Measurements from ENCODE around the gene UQCC2. TPM values are rescaled to one million over a fixed set of nuclear protein-coding genes. Genes with fewer than 3 reads are reported as not detected.

Gene UQCC2
- total RNA-seq, 1 experiment from 2014 or later = 48.9 TPM

DNA sequence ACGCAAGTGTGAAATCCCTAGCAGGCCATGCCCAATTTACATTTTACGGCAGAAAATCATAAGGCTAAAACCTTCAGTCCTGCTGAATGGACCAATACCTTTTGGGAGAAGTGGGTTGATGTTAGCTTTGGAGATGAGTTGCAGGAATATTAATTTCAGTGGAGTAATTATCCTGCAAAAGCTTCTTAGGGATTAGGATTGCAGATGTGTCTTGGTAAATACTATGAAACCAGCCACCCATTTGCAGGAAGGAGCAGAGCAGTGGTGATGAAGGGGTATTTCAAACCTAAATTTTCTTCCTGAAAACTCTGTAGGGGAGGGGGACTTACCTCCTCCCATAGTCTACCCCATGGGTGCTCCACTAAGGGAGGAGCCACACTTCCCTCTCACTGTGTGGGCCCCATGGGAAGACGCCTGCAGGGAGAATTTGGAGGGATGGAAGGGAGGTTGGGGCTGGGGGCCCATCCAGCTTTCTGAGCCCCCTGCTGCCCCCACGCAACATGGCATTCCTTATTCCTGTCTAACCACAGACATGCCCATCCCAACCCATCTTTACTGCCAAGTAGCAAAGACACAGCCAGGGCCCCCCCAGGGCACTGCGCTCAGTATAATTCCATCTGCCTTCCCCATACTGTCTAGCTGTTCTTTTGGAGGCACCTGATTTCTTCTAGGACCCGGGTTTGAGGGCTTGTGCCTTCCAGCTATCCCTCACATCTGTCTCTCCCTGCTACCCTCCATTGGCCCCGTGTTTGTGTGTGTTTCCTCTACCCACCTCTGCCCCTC lies 14.6 kb upstream of the UQCC2 start:
- Histone ChIP-seq H3K4me3 (ENCODE audit: low read length) (no peak overlapping the region), H4K20me1 (ENCODE audit: insufficient read depth, low read depth, low read length) (peaks cover 9% of the 10 kb centered on the region; the same call in 1 of the 2 replicates), H3K9me2 (replicated peaks; ENCODE audit: insufficient read depth, low read length) (no peaks in the 10 kb centered on the region), H3K4me2 (ENCODE audit: low read depth, low read length, poor library complexity, severe bottlenecking) (no peak overlapping the region), H2AFZ (ENCODE audit: low read length) (no peak overlapping the region), H3K79me2 (ENCODE audit: low read length) (no peaks in the 10 kb centered on the region), H3K4me1 (ENCODE audit: low read length) (peaks cover 19% of the 10 kb centered on the region), H3K27me3 (ENCODE audit: low read length) (no peaks in the 10 kb centered on the region), H3K36me3 (ENCODE audit: insufficient read depth, low read length) (no peaks in the 10 kb centered on the region), H3K27ac (ENCODE audit: low read length) (no peak overlapping the region), H3K9me3 (ENCODE audit: low read length) (no peaks in the 10 kb centered on the region), H3K9ac (ENCODE audit: low read length) (no peak overlapping the region)
- no peak for DNase-seq

DNA sequence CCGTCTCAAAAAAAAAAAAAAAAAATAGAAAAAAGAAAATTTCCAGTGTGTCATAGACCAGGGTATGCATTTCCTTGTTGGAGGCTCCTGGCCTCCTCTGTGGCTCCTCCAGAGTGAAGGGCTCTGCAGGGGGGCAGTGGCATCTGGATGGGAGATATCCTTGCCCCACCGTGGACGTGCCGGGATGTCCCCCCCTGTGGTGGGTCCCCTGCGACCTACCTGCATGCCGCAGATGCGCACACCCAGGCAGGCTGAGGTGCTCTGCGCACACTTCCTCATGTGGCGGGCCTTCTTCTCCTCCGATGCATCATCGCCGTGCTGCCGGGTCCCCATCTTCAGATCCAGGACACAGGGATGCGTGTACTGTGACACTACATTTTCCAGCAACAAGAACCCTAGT lies 13.7 kb upstream of the UQCC2 start:
- Histone ChIP-seq H4K20me1 (ENCODE audit: insufficient read depth, low read depth, low read length) (peaks cover 14% of the 10 kb centered on the region; the same call in 1 of the 2 replicates), H3K4me3 (ENCODE audit: low read length) (no peak overlapping the region), H3K4me2 (ENCODE audit: low read depth, low read length, poor library complexity, severe bottlenecking) (no peak overlapping the region), H3K4me1 (ENCODE audit: low read length) (peaks cover 25% of the 10 kb centered on the region), H2AFZ (ENCODE audit: low read length) (no peak overlapping the region), H3K9ac (ENCODE audit: low read length) (no peak overlapping the region), H3K79me2 (ENCODE audit: low read length) (no peaks in the 10 kb centered on the region), H3K27ac (ENCODE audit: low read length) (no peak overlapping the region), H3K9me2 (replicated peaks; ENCODE audit: insufficient read depth, low read length) (no peaks in the 10 kb centered on the region), H3K27me3 (ENCODE audit: low read length) (no peaks in the 10 kb centered on the region), H3K9me3 (ENCODE audit: low read length) (no peaks in the 10 kb centered on the region), H3K36me3 (ENCODE audit: insufficient read depth, low read length) (no peaks in the 10 kb centered on the region)
- no peak for DNase-seq

DNA sequence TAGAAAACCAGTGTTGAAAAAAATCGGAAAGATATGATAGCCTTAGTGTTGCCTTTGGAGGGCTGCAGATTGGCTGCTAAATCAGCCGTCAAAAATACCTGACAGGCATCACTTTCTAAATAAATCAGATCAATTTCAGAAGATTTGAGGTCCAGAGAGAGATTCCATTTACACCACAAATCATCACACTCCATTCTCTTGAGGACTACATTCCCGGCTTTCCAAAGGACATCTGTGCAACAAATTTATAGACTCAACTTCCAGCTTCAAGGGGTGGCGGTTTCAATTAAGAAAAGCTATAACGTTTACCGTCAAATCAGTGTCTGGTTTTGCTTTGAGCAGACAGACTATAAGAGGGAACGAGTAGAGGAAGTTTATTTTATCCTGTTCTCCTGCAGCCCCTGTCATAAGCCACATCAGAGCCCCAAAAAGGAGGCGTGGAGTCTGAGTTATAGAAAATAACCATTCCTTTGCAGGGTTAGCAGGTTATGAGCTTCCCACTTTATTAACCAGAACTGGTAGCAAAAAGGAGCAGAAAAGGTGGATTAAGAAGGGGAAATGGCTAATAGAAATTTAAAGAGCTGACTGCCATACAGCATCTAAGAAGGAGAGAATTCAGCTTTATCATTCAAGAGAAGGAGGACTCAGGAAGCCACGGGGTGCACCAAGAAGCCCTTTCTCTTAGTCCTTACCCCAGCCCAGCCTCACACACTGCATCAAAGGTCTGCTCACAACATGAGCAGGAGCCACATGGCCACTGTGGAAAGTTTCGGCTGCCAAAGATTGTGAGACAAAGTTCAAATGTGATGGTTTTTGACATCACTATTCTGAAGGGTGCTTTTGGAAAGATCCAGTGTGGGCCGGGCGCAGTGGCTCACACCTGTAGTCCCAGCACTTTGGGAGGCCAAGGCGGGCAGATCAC lies 12.9 kb upstream of the UQCC2 start:
- H3K4me3 ChIP-seq (ENCODE audit: low read length) = no peak overlapping the region

DNA sequence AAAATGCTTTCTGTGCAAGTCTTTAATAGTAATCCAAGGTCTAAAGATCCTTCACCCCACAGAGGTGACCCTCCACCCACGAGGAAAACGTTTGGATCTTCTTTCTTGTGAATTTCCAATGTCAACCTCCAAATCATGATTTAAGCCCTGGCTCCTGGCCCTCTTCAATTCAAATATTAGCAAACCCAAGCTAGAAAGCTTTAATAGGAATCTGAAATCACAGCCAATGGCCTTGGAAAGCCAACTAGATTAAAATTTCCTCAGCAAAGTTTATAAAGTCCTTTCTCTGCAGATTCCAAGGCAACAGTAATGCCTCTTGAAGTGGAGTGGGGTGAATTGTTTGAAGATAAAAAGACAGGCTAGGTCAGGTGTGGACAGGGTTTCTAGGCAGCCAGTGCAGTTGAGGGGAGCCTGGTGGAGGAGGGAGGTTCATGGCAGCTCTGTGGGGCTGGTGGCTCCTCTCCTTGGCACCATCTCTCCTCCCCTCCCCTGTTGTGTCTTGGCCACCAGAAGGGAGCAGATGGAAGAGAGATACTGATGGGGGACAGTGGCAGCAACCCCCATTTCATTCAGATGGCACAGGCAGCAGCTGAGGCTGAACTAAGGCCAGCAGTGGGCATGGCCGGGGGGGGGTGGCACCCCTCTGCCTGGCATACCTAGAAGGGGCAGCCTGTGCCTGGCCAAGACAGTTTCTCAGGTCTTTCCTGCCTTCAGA lies 12.0 kb upstream of the UQCC2 start:
- Histone ChIP-seq H3K4me2 (ENCODE audit: low read depth, low read length, poor library complexity, severe bottlenecking) (no peak overlapping the region), H3K36me3 (ENCODE audit: insufficient read depth, low read length) (no peaks in the 10 kb centered on the region), H3K27ac (ENCODE audit: low read length) (no peak overlapping the region), H3K9ac (ENCODE audit: low read length) (no peak overlapping the region), H4K20me1 (ENCODE audit: insufficient read depth, low read depth, low read length) (peaks cover 14% of the 10 kb centered on the region; the same call in 1 of the 2 replicates), H3K27me3 (ENCODE audit: low read length) (no peaks in the 10 kb centered on the region), H2AFZ (ENCODE audit: low read length) (no peak overlapping the region), H3K4me3 (ENCODE audit: low read length) (no peak overlapping the region), H3K79me2 (ENCODE audit: low read length) (no peaks in the 10 kb centered on the region), H3K9me3 (ENCODE audit: low read length) (no peaks in the 10 kb centered on the region), H3K9me2 (replicated peaks; ENCODE audit: insufficient read depth, low read length) (no peaks in the 10 kb centered on the region), H3K4me1 (ENCODE audit: low read length) (peaks cover 25% of the 10 kb centered on the region)
- DNase-seq = no peak

More for the DNA sequence above, 12.9 kb upstream of the UQCC2 start:
- Histone ChIP-seq H2AFZ (ENCODE audit: low read length) (no peak overlapping the region), H3K79me2 (ENCODE audit: low read length) (no peaks in the 10 kb centered on the region), H3K4me1 (ENCODE audit: low read length) (peaks cover 25% of the 10 kb centered on the region), H3K36me3 (ENCODE audit: insufficient read depth, low read length) (no peaks in the 10 kb centered on the region), H3K27me3 (ENCODE audit: low read length) (no peaks in the 10 kb centered on the region), H3K9me2 (replicated peaks; ENCODE audit: insufficient read depth, low read length) (no peaks in the 10 kb centered on the region), H3K4me2 (ENCODE audit: low read depth, low read length, poor library complexity, severe bottlenecking) (no peak overlapping the region), H4K20me1 (ENCODE audit: insufficient read depth, low read depth, low read length) (peaks cover 14% of the 10 kb centered on the region; the same call in 1 of the 2 replicates), H3K9ac (ENCODE audit: low read length) (no peak overlapping the region), H3K9me3 (ENCODE audit: low read length) (no peaks in the 10 kb centered on the region), H3K27ac (ENCODE audit: low read length) (no peak overlapping the region)
- no peak for DNase-seq

DNA sequence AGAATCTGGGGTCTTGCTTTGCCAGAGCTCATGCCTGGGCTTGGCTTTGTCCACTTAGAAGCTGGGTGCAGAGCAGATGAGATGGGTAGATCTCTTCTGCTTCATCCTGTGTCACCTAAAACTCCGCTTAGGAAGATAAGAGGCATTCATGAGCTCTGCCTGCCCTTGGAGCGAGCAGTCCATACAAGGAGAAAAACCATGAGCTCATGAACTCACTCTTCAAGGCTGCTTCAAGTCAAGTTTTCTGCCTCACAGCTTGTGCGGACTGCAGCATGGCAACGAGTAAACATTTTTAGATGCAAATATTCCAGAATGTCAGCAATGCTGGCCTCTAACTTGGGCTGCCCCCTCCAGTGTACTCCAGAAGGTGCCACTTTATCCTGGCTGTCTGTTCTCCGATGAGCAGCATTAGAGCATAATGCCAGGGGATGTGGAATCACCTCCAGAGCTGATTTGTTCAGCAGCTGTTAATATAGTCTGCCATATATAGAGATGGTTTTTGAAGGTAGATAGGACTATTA lies 10.7 kb upstream of the UQCC2 start:
- Histone ChIP-seq H3K27ac (ENCODE audit: low read length) (no peak overlapping the region), H3K27me3 (ENCODE audit: low read length) (no peaks in the 10 kb centered on the region), H3K4me2 (ENCODE audit: low read depth, low read length, poor library complexity, severe bottlenecking) (peak overlapping the region; percentile 50), H2AFZ (ENCODE audit: low read length) (no peak overlapping the region), H3K9me2 (replicated peaks; ENCODE audit: insufficient read depth, low read length) (no peaks in the 10 kb centered on the region), H3K9ac (ENCODE audit: low read length) (no peak overlapping the region), H3K4me1 (ENCODE audit: low read length) (peaks cover 18% of the 10 kb centered on the region), H4K20me1 (ENCODE audit: insufficient read depth, low read depth, low read length) (peaks cover 10% of the 10 kb centered on the region; the same call in 1 of the 2 replicates), H3K79me2 (ENCODE audit: low read length) (no peaks in the 10 kb centered on the region), H3K9me3 (ENCODE audit: low read length) (no peaks in the 10 kb centered on the region), H3K36me3 (ENCODE audit: insufficient read depth, low read length) (no peaks in the 10 kb centered on the region), H3K4me3 (ENCODE audit: low read length) (no peak overlapping the region)
- no peak for DNase-seq

GRCh38 chr6:33721508-33721907 lies 10.0 kb upstream of the UQCC2 start:
- H3K27ac ChIP-seq (ENCODE audit: low read length) = no peak overlapping the region
- H3K4me1 ChIP-seq (ENCODE audit: low read length) = peaks cover 17% of the 10 kb centered on the region
- H3K9ac ChIP-seq (ENCODE audit: low read length) = no peak overlapping the region
- no peaks in the 10 kb centered on the region for H3K79me2 ChIP-seq (ENCODE audit: low read length)
- H3K27me3 ChIP-seq (ENCODE audit: low read length) = no peaks in the 10 kb centered on the region
- H3K9me2 ChIP-seq (replicated peaks; ENCODE audit: insufficient read depth, low read length) = no peaks in the 10 kb centered on the region
- H3K4me3 ChIP-seq (ENCODE audit: low read length) = 0 out of 2 replicates have a peak overlapping the region, but pooled peaks have one; percentile 15
- H3K9me3 ChIP-seq (ENCODE audit: low read length) = no peaks in the 10 kb centered on the region
- H3K36me3 ChIP-seq (ENCODE audit: insufficient read depth, low read length) = no peaks in the 10 kb centered on the region
- DNase-seq = peak; percentile 52
- peaks cover 9% of the 10 kb centered on the region; the same call in 1 of the 2 replicates for H4K20me1 ChIP-seq (ENCODE audit: insufficient read depth, low read depth, low read length)
- H2AFZ ChIP-seq (ENCODE audit: low read length) = no peak overlapping the region
- peak overlapping the region; percentile 50 for H3K4me2 ChIP-seq (ENCODE audit: low read depth, low read length, poor library complexity, severe bottlenecking)

- H3K27me3 ChIP-seq (ENCODE audit: low read length) = no peaks in the 10 kb centered on the region
- no peak overlapping the region for H2AFZ ChIP-seq (ENCODE audit: low read length)
- no peaks in the 10 kb centered on the region for H3K79me2 ChIP-seq (ENCODE audit: low read length)
- peaks cover 9% of the 10 kb centered on the region; the same call in 1 of the 2 replicates for H4K20me1 ChIP-seq (ENCODE audit: insufficient read depth, low read depth, low read length)
- H3K4me1 ChIP-seq (ENCODE audit: low read length) = peaks cover 17% of the 10 kb centered on the region
- H3K9ac ChIP-seq (ENCODE audit: low read length) = no peak overlapping the region
- no peaks in the 10 kb centered on the region for H3K9me2 ChIP-seq (replicated peaks; ENCODE audit: insufficient read depth, low read length)
- H3K36me3 ChIP-seq (ENCODE audit: insufficient read depth, low read length) = no peaks in the 10 kb centered on the region
- DNase-seq = peak; percentile 57
- H3K27ac ChIP-seq (ENCODE audit: low read length) = no peak overlapping the region
- H3K9me3 ChIP-seq (ENCODE audit: low read length) = no peaks in the 10 kb centered on the region
- H3K4me2 ChIP-seq (ENCODE audit: low read depth, low read length, poor library complexity, severe bottlenecking) = peak overlapping the region; percentile 50
- 0 out of 2 replicates have a peak overlapping the region, but pooled peaks have one; percentile 15 for H3K4me3 ChIP-seq (ENCODE audit: low read length)
Observed at GRCh38 chr6:33720998-33721397, 9.5 kb upstream of the UQCC2 start.

Data from Karpas-422 (cell line).